OCI-LY7 (cell line): ENCODE data around the gene RICTOR.

ENCODE experiments used
- EZH2phosphoT487 ChIP-seq: fragments of 200-600 bp; sonication (generic); IDR thresholded peaks from 2 replicates; pipeline ENCODE4 v1.6.1; 2018; ENCODE audit warnings: low read depth, borderline replicate concordance, mild to moderate bottlenecking, mixed run types, antibody characterized with exemption, low read length, moderate library complexity, mixed read lengths
- TF ChIP-seq, protein P1 (sequence below): fragments of 200-600 bp; sonication (generic); conservative IDR thresholded peaks from 2 replicates; pipeline ENCODE4 v1.5.1; 2014; ENCODE audit warnings: mild to moderate bottlenecking, antibody characterized with exemption, low read length, moderate library complexity, mixed read lengths

- TF ChIP-seq, protein P1, sequence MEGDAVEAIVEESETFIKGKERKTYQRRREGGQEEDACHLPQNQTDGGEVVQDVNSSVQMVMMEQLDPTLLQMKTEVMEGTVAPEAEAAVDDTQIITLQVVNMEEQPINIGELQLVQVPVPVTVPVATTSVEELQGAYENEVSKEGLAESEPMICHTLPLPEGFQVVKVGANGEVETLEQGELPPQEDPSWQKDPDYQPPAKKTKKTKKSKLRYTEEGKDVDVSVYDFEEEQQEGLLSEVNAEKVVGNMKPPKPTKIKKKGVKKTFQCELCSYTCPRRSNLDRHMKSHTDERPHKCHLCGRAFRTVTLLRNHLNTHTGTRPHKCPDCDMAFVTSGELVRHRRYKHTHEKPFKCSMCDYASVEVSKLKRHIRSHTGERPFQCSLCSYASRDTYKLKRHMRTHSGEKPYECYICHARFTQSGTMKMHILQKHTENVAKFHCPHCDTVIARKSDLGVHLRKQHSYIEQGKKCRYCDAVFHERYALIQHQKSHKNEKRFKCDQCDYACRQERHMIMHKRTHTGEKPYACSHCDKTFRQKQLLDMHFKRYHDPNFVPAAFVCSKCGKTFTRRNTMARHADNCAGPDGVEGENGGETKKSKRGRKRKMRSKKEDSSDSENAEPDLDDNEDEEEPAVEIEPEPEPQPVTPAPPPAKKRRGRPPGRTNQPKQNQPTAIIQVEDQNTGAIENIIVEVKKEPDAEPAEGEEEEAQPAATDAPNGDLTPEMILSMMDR = no peak
- TF ChIP-seq EZH2phosphoT487 = no peak
These were observed 18.3 kb downstream of the RICTOR start for GRCh38 chr5:39055768-39056398.
